HL-60/S4 treated with phorbol 12-myristate 13-acetate at 8.2 ng/mL for 4 days and 3 days (cell line): ENCODE results near the gene TBC1D2B.

Source experiments
- in situ Hi-C: fragments of 300-500 bp; cut with MboI; formaldehyde crosslinking; loops from 2 replicates; pipeline ENCODE4 v1.15.0; 2022; ENCODE audit warnings: low sequenced_read_pairs

The TBC1D2B gene

DNA sequence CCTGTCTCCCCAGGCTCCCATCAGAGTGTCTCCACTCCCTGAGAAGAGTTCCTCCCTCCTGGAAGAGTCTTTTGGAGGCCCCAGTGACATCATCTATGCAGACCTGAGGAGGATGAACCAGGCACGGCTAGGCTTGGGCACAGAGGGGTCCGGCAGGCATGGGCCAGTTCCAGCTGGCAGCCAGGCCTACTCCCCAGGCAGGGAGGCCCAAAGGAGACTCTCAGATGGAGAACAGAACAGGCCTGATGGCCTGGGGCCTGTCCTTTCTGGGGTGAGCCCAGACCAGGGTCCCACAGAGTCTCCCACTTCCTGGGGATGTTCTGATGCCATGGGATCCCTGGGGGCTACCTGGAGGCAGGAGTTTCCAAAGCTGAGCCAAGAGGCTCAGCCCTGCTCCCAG, 23.4 kb upstream of the TBC1D2B start:
- in situ Hi-C loops: loop anchor here (10.0 to 25.0 kb wide), 2 partner anchors 96 to 136 kb away; partner anchors contain the start of gene ACSBG1

DNA sequence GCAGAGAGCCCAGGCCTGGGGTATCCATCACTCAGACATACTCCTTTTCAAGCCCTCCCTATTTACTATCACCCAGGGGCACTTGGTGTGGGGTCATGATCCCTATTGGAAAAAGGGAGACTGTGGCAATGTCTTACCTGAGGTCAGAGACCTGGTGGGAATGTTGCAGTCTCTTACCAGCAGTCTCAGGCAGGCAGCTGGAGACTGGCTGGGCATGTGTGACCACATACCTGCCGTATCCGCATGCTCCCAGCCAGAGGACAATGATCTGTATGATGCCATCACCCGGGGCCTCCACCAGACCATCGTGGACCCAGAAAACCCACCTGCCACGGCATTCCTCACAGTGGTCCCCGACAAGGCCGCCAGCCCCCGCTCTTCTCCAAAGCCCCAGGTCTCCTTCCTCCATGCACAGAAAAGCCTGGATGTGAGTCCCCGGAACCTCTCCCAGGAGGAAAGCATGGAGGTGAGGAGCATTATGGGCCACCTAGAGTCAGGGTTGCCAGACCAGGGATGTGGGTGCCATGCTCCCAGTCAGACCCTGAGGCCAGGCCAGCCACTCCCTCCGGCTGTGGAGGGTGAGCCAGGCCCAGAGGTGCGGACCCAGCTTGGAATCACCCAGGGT, 20.7 kb upstream of the TBC1D2B start:
- in situ Hi-C loops: no loop called here

DNA sequence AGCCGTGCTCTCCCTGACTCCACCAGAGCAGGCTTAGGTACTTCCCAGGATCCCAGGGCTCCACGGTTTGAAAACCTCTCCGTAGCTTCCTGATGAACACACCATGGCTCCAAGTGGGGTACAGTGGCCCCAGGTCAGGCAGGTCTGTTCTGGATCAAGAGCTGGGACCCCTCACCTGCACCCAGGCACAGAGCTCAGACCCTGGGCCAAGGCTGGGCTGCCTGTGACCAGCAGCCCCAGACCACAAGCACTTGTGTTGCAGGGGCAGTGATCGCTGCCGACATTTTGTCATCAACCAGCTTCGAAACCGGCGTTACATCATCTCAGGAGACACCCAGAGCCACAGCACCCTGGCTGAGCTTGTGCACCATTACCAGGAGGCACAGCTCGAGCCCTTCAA, 20.2 kb upstream of the TBC1D2B start:
- in situ Hi-C loops: no loop called here

DNA sequence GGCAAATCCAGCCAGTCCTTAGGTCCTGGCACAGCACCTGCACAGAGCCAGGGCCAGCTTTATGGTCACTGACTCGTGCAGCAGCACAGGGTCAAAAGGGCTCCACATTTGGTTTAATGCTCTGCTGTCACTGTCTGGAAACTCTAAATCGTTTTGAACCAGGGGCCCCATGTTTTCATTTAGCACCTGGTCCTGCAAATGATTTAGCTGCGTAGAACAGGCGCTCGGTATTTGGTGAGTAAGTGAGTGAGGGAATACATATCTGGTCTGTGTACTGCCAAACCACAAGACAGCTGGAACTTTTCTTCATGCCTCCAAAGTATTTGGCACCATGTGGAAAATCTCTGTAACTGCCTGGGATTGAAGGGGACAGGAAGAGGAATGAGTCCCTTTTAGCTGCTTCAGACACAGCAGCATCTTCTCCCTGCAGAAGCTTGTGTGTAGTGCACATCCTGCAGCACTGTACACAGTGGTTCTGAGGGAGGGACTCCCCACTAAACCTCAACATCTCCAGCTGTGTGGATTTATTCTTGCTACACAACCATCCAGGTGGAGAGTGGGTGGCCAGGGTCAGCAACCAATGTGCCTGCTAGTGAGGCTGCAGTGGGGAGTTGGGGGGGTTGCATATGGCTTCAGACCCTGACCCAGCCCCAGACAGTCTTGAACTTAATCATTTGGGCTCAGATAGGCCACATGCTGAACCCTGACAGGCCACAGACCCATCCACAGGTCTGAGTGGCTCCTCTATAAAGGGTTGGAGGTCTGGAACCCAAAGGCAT, 15.9 kb upstream of the TBC1D2B start:
- in situ Hi-C loops: no loop called here

DNA sequence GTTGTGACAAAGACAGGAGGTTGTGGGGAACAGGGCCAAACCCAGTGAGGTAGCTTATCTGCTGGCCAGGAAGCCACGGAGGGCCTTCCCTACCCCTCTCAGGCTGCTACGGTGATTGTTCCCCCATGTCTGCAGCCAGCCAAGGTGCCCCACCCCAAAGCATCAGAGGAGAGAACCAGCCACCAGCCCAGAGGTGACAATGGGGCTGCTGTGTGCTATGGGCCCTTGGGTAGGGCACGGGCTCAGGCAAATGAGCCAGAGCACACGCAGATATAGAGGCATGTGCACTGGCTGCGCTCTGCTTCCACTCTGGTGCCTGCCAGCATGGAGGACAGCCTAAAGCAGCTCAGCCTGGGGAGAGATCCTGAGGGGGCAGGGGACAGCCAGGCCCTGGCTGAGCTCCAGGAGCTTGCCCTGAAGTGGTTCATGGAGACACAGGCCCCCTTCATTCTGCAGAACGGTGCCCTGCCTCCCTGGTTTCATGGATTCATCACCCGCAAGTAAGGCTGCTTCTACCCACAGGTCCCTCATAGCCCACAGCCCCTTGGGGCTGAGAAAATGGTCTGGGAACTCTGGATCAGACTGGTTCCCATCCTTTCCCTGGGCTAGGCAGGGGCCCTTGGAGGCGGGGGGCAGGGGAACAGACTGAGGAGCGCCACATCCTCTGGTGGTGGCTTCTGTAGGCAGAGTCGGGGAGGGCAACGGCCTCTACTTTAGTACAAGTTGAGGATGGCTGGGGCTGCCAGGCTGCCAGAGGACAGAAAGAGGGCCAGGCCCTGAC, 14.9 kb upstream of the TBC1D2B start, which contains the start of gene SH2D7:
Gene SH2D7, plus strand, starts transcription at position 301 of the 781 bp plus-strand sequence. Its CDS starts 24 bp downstream, at position 325.
- in situ Hi-C loops: no loop called here

DNA sequence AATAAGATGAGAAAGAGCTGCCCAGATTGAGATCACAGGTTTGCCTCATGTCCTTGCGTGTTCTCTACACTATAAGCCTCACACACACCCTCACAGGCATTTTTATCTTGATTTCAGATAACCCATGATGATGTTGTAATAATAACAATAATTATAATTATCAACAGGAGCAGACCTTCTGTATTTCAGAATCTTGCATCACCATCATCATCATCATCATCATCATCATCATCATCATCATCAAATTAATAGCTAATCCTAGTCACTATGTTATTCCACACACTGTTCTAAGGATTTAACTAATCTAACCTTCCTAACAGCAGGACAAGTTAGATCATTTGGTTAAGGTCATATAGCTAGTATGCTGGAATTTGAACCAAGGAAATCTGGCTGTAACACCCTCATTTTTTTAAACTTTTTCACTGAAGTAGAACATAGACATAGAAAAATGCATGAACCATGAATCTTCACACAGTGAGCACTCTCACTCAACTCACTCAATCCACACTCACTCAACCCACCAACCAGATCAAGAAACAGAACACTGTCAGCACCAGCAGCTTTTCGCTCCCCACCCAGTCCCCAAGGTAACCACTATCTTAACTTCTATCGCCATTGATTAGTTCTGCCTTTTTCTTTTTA, 13.0 kb upstream of the TBC1D2B start:
- in situ Hi-C loops: no loop called here

DNA sequence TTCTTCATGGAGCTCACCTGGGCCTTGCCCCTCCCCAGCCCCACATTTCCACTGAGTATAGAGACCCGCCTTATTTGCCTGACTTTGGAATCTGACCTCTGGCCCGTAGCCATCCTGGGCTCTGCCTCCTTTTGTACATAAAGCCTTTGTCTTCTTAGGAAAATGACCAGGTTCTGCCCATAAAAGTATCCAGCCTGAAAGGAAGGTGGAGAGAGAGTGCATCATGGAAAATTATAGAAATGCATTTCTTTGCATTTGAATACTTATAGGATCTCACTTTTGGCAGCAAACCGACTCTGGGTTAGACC, 11.2 kb upstream of the TBC1D2B start:
- in situ Hi-C loops: no loop called here

DNA sequence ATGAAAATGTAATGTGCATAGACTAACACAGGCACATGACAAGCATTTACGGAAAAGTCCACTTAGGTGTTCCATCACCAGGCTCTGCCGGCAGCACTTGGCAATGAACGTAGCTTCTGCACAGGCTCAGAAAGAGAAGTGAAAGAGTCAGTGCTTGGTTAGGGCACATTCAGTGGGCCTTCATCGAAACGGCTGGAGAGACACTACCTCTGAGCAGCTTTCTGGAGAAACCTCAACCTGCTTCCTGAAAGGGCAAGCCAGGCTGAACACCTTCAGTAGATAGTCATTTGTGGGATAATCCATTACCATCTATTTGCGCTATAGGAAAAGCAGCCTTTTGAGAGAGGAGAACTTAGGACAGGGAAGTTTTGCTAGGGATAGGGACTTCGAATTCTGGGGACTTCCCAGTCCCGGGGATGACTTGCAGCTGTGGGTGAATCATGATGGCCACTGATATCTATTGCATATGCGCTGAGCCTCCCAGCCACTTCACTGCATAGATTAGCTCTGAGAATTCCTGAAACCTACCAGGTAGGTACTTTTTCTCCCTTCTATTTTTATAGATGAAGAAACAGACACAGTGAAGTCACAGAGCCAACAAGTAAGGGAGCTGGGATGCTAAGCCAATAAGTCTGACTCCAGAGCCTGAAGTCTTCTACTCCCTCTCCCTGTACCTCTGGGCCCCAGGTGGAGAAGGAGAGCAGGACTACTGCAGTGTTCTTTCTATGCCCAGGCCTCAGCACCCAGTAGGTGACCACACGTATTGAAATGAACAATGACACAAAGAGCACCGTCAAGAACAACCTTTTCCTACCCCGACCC, 10.7 kb upstream of the TBC1D2B start:
- in situ Hi-C loops: no loop called here

DNA sequence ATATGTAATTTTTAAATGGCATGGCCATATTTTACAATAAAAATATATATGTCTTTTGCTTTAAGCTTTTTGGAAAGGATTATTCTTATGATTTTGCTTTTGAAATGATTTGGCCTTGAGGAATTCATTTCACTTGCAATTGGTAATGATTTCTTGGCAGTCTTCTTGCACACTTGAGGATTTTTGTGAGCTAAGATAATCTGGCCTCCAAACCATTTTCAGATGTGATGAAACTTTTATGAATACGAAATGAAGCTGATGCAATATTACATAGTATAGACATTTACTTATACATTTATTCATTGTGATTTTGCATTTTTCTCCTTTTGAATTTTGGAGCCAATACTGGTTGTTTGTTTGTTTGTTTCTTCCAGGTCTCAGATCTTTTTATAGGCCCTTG, 8.4 kb upstream of the TBC1D2B start:
- in situ Hi-C loops: no loop called here

DNA sequence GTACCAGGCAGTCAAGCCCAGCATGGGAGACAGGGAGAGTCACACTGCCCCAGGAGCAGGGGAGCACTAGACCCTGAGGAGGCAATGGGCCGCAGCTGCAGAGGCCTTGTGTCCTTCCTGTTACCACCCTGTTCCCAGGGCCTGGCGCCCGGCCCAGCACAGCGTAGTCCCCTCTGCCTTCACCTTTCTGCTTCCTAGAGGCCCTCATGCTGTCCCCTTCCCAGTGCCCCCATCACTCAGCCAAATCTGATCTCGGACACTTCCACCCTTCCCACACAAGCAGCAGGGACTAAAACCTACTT, 6.9 kb upstream of the TBC1D2B start:
- in situ Hi-C loops: no loop called here

DNA sequence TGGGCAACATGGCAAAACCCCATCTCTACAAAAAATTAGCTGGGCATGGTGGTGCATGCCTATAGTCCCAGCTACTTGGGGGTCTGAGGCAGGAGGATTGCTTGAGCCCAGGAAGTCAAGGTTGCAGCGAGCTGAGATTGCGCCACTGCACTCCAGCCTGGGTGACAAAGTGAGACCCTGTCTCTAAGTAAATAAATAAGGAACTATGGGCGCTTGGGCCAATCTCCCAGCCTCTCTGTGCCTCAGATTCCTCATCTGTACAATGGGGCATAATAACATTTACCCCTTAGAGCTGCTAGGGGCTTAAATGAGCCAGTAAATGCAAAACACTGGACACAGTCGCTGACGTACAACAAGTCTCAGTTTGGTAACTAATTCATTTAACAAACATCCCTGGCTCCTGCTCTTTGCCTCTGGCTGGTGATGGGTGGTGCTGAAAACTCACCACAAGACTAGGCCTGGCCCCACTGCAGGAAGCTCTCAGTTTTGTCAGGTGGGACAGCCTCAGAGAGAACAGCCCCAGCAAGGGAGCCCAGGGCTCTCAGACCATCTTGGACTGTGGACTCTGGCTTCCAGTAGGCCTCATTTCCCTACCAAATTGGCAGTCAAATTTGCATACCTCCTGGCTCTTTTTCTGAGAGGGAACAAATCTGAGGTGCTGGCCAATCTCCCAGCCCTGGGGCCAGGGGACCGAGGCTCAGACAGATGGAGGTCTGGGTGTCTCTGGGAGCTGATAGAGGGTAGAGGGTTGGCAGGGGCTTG, 6.4 kb upstream of the TBC1D2B start:
- in situ Hi-C loops: no loop called here

DNA sequence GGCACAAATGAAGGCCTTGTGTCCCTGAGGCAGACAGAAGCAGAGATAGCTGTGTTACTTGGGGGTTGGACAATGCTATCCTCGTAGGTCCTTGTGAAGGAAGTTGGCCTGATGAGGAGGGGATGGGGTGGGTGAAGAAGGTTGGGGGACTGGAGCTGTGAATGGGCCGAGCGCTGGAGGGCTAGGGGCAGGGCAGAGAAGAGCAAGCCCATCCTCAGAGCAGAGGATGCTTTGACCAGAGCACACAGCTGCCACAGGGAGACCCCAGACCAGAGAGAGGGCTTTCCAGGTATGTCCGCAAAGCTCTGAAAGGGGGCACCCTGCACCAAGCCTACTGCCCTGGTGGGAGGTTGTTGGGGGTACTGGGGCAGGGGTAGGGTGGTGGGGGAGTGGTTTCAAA, 5.7 kb upstream of the TBC1D2B start:
- in situ Hi-C loops: no loop called here

DNA sequence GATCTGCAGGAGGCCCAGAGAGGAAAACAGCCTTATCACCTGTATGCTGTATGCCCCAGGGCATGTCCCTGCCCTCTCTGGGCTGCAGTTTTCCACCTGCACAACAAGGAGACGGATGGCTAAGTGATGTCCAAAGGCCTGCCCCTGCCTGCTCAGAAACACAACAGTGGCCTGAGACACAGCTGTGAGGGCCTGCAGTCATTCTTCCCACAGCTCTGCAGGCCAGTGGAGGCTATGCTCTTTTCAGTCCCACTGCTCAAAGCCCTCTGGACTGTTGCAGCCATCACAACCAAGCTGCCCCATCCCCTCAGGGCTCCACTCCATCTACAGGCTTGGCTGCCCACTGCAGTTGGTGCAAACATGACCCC, 5.2 kb upstream of the TBC1D2B start:
- in situ Hi-C loops: no loop called here

DNA sequence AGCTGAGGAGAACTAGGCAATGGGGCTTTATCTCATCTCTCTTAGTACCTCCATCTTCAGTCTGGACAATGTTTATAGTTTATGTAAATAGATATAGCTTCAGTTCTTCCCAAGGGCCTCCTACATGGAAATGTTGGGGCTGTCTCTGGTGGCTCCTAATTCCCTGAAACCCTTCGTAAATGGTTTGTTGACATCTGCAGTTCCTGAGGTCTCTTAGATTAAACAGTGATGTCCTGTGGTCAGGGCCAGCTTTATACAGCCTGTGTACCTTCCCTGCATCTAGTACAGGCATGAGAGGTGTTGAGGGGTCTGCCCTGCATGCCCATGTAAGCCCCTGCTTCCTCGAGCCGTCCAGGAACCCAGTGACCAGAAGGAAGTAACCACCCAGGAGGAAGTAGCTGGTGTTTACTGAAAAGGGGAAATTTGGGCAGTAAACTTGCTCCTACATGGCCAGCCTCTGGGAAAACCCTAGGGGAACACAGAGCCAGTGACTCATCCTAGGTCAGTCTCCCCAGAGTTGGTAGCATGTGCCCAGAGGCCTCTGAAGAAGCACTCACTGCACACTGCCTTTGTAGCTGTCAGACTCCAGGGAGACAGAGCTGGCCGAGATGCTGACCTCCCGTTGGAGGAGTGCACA, 4.7 kb upstream of the TBC1D2B start:
- in situ Hi-C loops: no loop called here

DNA sequence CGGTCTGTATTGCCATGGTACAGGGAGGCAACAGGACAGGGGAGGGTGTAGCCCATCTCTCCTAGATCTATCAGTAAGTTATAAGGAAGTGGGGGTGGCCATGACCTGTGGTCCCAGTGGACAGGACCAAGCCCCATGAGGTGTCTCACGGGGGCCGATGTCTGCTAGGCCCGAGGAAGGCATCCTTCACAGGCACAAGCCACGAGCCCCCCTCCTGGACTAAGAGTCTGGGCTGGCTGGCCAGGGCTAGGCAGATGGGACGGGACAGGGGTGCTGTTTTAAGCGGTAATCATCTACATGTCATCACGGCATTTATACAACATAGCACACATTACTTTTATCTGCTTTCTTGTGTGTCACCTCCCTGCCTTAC, 2.6 kb upstream of the TBC1D2B start:
- in situ Hi-C loops: no loop called here

DNA sequence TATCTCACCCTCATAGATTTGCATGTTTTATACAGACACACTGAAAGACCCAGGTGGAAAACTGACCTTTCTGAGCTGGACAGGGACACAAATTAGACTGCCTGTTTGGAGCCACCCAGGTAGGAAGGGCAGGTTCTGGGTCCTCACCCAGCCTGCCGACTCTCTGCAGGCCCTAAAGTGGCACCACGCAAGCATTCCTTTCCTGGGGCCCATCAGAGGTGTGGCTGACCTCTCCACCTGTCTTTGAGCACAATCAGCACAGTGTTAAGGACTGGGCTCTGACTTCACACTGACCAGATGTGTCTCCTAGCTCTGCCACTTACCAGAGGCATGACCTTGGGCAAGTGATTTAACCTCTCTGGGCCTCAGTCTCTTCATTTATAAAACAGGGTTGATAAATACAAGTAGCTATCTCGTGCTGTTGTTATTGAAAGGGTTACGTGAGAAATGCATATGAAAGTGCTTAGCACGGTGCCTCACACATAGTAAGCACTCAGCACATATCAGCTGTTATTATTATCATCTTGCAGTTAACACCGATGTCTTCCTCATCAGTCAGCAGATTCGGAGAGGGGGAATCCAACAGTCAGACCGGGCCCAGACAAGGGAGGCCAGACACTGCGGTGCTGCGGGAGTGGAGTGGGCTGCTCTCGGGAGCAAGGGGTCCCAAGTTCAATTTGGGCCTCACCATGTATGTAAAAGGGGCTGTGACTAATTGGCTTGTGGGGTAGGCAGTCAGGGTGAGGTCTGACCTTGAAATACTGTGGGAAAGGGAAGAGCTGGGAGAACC, 2.0 kb upstream of the TBC1D2B start:
- in situ Hi-C loops: no loop called here

DNA sequence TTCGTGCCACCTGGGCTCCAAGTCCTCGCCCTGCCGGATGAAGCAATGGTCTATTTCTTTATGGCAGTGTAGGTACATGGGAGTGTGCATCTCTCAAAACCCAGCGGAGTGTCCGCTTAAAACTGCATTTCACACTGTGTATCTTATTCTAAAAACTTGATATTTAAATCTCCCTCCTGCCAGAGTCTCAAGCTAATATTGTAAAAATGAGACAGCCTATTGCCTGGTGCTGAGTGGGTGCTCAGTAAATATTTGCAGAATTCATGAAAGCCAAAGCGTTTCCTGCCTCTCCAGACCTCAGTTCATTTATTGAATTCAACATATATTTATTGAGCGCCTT, 330 bp upstream of the TBC1D2B start:
- in situ Hi-C loops: no loop called here

DNA sequence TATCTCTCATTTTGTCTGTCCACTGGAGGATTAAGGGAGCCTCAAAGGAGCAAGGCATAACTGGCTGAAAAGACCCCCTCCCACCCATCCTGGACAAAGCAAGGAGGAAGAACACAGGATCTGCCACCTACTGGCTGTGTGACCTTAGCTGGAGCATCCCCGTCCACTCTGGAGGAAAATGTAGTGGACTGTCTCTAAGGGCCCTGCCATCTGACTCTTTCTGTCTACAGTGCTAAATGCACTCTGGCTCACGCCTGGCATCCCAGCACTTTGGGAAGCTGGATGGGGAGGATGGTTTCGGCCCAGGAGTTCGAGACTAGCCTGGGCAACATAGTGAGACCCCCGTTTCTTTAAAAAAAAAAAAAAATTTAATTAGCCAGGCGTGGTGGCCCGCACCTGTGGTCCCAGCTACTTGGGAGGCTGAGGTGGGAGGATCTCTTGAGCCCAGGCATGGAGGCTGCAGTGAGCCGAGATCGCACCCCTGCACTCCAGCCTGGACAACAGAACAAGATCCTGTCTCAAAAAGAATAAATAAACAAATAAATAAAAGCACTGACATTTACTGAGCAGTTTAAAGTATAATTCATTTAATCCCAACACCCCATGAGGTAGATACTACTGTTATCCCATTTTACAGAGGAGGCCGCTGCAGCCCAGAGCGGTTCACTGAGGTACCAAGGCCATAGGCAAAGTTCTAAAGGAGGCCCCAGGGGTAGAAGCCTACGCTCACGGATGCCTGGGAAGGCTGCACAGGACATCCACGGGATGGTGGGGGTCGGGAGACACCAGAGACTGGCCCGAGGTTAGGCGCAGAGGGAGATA, 1.1 kb downstream of the TBC1D2B start:
- in situ Hi-C loops: no loop called here
